Measurements from ENCODE around the gene MYO5C. TPM values are rescaled to one million over a fixed set of nuclear protein-coding genes. Genes with fewer than 3 reads are reported as not detected.
A peak's percentile ranks its signal among the peaks of the same experiment; 100 is the strongest.

MYO5C gene
- total and polyA plus RNA-seq, 2 of the 13 experiments (the other 11 are each of a cell fraction or from before 2014, with no cell fraction given): 15.7 to 23.7 TPM

GRCh38 chr15:52288051-52288942, 7.3 kb downstream of the MYO5C start (continued):
- TF ChIP-seq NONO (IDR thresholded peaks at IDR 0.05) (no peak), NONO (CRISPR knock-in tag; conservative IDR thresholded peaks at IDR 0.05) (peak; percentile 96), SP5 (CRISPR knock-in tag; IDR thresholded peaks at IDR 0.05; ENCODE audit: borderline replicate concordance, low read depth) (peak; percentile 99), ATF2 (CRISPR knock-in tag; IDR thresholded peaks at IDR 0.05) (peak; percentile 70), ARID5B (CRISPR knock-in tag; IDR thresholded peaks at IDR 0.05) (peak; percentile 96), ZNF746 (CRISPR knock-in tag; IDR thresholded peaks at IDR 0.05) (peak; percentile 73; the same call in 1 of the 2 replicates), ZNF569 (CRISPR knock-in tag; IDR thresholded peaks at IDR 0.05; ENCODE audit: borderline replicate concordance) (no peak), ZNF75D (CRISPR knock-in tag; IDR thresholded peaks at IDR 0.05; ENCODE audit: borderline replicate concordance) (no peak), ZFX (CRISPR knock-in tag; IDR thresholded peaks at IDR 0.05; ENCODE audit: low read depth) (peak; percentile 84), ZBED4 (CRISPR knock-in tag; IDR thresholded peaks at IDR 0.05; ENCODE audit: borderline replicate concordance) (peak; percentile 41; the same call in 1 of the 2 replicates), RARA (CRISPR knock-in tag; IDR thresholded peaks at IDR 0.05) (peak; percentile 87), MAFF (IDR thresholded peaks at IDR 0.05; ENCODE audit: low read depth, low read length) (no peak), ZNF12 (CRISPR knock-in tag; IDR thresholded peaks at IDR 0.05) (peak; percentile 83; the same call in 1 of the 2 replicates), ZNF557 (CRISPR knock-in tag; IDR thresholded peaks at IDR 0.05) (0 out of 2 replicates have a peak, but pooled peaks have one; percentile 86), REL (CRISPR knock-in tag; conservative IDR thresholded peaks at IDR 0.05) (0 out of 2 replicates have a peak, but pooled peaks have one; percentile 28), MIXL1 (CRISPR knock-in tag; IDR thresholded peaks at IDR 0.05) (peak; percentile 77), ZFP36 (IDR thresholded peaks at IDR 0.05; ENCODE audit: borderline replicate concordance, low read depth, low read length, partially characterized antibody) (no peak), SALL1 (CRISPR knock-in tag; IDR thresholded peaks at IDR 0.05) (peak; percentile 97), ZNF607 (CRISPR knock-in tag; IDR thresholded peaks at IDR 0.05; ENCODE audit: borderline replicate concordance) (peak; percentile 93), ZFP36L1 (CRISPR knock-in tag; IDR thresholded peaks at IDR 0.05) (peak; percentile 86; the same call in 1 of the 2 replicates), ZNF549 (CRISPR knock-in tag; IDR thresholded peaks at IDR 0.05) (0 out of 2 replicates have a peak, but pooled peaks have one; percentile 38)
